Inflammatory macrophage (primary cell): ENCODE results near the gene GRAMD4.

ENCODE experiments used
- DNase-seq, 2 donors: peaks; one replicate each; pipeline ENCODE4 v3.0.0-alpha.2; 2020 to 2022

The GRAMD4 gene

DNA sequence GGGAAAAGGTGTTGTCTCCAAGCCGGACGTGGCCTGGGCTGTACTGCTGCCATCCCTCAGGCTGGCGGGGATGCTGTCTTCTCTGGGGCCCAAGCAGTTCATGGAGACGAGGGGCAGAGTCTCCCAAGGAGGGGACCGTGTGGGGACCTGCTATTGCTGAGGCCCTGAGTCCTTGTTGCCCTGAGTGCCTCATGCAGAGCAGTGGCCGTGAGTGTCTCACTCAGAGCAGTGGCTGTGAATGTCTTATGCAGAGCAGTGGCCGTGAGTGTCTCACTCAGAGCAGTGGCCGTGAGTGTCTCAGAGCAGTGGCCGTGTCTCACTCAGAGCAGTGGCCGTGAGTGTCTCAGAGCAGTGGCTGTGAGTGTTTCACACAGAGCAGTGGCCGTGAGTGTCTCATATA, 54.7 kb downstream of the GRAMD4 start:
- DNase-seq = no peak

DNA sequence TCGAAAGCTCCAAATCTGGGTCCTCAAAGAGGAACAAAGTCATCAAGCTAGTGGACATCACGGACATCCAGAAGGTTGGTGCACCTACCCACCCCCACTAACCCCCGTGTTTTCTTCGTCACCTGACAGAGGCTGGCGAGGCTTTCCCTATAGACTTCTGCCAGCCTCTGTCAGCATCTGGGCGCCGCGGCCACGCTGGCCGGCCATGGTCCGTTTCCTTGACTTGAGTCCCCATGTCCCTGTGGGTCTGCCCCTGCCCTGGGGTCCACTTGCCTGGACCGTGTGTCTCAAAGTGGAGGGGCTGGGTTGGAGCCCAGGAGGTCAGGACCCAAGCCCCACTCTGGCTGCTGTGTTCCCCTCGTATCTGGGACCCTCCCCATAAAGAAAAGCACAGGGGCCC, 55.3 kb downstream of the GRAMD4 start:
- no peak for DNase-seq

DNA sequence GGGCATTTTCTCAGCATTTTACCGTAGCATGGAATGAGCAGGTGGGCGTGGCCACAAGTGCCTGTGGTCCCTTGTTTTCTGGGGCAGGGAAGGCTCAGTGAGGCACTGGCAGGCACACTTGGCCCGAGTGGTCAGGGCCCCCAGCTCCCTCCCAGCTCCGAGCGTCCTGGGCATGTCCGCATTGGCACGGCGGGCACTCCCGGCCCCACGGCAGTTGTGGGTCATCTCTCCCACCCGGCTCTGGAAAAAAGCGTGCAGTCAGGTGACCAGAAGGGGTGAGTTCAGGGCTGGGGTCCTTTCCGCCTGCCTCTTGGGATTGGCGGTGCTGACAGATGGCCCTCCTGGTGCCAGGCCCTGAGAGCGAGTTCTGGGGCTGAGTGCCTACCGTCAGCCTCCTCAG, 55.8 kb downstream of the GRAMD4 start:
- DNase-seq = no peak

DNA sequence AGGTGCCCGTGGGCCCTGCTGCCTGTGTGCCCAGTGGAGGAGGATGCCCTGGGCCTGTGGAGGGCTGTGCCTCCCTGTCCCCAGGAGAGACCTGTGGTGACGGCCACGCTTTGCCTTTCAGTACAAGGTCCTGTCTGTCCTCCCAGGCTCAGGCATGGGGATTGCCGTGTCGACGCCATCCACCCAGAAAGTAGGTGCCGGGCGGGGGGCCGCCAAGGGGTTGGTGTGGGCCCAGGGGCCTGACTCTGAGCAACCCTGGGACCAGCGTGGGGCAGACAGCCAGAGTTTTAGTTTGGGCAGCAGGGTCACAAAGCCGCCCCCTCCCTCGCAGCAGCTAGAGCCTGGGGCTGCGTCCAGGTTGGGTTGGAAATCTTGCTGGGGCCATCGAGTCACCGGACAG, 56.3 kb downstream of the GRAMD4 start:
- DNase-seq = no peak

DNA sequence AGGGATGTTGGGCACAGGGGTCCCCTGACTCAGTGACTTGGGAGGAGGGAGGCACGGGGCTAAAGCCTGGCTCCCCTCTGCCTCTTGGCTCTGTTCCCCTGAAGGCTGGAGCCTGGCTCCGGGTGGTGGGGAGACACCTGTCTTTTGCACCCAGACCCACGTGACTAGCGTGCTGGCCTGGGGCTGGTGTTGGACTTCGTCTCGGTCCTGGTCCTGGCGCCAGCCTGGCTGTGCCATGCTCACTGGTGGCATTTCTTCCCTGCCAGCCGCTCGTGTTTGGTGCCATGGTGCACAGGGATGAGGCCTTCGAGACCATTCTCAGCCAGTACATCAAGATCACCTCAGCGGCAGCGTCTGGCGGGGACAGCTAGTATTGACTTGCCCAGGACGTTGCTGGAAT, 56.7 kb downstream of the GRAMD4 start:
- DNase-seq = no peak

DNA sequence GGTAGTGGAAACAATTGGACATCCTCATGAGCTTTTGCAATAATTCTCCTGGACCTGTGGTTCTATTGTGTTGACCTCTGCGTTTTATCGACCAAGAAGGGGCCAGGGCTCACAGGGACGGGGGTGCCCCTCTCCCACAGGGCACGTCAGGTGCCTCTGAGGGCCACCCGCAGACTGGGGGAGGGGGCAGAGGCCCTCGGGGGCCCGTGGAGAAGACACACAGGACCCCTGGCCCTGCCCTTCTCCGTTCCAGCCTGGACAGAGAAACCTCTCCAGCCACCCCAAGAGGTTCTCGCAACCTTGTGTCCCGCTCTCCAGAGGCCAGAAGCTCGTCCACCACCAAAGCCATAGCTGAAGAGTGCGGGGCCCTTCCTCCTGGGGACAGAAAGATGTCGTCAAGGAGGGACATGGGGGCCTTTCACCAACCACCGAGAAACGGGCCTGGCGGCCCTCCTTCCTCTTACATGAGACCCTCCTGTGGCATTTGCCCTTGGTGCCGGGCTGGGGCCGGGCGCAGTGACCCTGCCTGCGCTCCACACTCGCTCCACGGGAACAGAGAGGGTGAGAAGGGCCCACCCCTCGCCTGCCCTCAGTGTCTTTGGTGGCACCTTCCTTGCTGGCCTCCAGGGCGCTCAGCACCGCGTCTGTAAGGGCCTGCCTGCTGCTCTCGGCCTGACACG, 57.3 kb downstream of the GRAMD4 start:
- DNase-seq = no peak

DNA sequence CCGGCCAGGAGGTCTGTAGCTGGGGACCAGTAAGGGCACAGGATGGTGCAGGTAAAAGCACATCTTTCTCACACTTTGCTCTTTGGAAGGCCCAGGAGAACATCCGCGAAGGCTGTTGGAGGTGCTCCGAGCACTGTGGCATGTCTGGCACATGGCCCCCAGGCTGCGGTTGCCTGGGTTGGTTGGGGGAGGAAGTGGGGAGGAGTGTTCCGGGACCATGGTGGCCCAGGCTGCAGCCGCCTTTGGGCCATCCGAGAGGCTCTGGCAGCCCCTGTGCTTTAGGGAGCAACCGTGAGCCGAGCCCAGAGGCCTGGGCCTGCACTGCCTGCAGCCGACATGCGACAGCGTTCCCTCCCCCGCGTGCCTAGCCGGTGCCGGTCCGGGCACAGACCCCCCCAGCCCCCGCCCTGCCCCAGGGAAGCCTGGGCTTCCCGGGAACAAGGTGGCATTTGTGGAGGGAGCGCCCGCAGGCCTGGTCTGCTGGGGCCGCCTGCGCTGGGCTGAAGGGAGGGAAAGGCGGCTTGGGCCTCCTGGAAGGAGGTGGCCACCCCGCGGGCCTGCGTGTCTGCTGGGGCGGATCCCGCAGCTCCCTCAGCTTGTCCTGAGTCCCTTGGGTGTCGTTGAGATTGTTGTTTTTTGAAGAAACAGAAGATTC, 57.9 kb downstream of the GRAMD4 start:
- DNase-seq = no peak

DNA sequence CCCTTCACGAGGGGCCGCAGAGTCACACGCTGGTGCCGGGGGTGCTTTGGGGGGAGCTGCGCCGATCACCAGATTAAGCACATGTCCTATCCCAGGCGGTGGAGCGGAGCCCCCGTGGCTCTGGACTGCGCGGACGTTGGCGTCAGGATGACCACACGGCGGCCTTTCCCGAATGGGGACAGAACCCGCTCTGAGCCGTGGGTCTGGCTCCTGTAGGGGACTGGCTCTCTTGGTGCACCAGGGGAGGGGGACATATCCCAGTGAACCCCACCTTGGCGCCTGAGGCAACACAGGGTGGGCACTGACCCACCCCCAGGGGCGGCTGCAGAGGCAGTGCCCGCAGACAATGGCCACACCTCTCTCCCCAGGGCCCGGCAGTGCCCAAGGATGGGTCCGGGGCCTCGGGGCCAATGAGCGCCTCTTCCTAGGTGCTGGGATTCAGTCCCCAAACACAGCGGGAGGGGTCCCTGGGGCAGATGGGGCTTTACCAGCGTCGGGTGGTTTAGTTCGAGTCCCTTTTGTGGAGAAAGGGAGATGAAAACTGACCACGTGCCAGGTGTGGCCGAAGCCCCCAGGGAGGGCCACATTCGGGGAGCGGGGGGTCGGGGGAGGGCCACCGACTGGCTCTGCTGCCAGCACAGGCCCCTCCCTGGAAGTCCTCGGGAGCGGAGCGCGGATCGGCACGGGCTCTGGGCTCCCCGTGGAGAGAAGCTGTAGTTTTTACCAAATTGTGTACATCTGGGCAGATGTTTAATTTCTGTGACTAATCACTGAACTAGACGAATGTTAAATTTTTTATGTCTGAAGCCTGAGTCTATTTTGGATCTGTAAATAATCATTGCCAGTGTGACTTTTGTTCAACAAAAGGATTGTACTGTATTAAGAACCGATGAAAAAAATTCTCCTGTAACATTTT, 58.9 kb downstream of the GRAMD4 start:
- no peak for DNase-seq

DNA sequence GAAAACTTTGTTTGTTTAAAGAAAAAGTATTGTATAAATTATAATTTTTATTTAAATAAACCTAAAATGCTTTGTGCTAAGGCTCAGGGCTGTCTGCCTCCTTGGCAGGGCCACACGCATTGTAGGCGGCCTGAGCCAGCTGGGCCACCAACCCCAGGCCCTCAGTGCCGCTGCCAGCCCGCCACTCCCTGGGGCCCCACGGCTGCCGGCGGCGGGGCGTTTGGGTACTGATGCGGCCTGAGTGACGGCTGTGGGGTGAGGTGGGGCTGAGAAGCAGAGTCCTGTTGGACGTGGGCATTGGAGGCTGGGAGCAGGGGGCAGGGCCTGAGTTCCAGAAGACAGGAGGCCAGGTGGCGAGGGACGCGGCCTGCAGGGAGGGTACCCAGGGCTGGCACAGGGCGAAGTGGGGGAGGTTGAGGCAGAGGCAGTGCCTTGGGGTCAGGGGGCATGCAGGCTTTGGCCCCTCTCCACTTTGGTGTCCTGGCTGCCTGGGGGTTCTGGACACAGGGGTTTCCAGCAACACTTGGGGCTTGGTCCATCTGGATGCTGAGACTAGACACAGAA, 59.6 kb downstream of the GRAMD4 start:
- DNase-seq = no peak

DNA sequence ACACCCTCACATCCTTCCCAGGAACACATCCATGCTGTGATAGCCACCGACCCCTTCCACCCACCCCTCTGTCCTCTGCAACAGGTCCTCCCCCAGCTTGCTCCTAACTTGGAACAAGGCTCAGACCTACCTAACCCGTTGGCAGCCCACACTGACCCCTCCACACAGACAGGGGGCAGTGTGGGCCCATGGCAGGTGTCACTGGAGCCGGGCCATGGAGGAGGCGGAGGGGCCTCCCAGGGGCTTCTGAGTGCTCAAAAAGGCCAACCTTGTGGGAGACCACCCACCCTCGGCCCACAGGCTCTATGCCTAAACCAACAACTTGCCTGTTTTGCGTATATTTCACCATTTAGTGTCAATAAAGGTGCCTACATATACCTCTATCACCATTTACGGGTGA, 60.8 kb downstream of the GRAMD4 start:
- peak; percentile 5 to 34 for DNase-seq

DNA sequence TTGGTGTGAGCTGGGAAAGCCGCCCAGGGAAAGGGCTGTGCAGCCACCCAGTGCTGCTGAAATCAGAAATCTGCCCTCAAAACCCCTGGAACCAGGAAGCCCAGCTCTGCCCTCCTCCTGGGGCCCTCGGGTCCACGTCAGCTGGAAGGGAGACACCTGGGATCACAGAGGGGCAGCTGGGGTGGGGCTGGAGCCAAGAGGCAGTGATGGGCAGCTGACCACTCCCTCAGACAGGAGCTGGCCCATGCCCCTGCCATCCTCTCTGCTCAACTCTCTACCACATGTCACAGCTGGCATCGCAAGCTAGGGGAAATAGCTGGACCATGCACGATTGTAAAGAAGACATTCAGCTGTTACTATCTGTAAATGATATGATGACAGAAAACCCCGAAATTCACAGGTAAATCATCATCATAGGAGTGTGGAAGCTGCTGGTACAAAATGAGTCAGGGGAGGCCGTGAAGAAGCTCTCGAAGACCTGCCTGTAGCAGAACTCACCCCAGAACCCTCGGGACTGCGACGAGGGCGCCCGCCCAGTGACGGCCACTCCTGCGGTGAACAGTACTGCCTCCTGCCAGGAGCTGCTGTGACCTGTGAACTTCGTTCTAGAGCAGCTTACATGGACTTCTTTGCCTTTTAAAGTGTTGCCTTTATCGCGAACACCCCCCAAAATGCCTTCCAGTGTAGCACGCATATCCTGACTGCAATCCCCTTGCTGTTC, 62.0 kb downstream of the GRAMD4 start:
- no peak for DNase-seq

DNA sequence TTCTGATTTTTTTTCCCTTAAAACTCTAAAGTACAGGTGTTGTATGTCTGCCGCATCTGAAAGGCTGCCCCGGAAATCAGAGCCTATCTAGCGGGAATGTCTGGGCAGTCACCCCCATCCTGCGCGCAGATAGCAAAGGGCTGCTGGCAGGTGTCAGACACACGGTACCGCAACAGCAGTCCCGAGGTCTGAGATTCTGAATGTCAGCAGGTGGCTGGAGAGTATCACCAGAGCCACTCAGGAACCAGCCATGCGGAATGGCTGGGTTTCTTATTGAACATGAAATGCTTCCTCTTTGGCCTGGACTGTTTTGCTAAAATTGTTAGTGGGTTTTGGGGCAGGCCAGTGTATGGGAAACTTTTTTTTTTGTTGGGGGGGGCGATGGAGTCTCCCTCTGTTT, 64.5 kb downstream of the GRAMD4 start:
- DNase-seq = no peak

DNA sequence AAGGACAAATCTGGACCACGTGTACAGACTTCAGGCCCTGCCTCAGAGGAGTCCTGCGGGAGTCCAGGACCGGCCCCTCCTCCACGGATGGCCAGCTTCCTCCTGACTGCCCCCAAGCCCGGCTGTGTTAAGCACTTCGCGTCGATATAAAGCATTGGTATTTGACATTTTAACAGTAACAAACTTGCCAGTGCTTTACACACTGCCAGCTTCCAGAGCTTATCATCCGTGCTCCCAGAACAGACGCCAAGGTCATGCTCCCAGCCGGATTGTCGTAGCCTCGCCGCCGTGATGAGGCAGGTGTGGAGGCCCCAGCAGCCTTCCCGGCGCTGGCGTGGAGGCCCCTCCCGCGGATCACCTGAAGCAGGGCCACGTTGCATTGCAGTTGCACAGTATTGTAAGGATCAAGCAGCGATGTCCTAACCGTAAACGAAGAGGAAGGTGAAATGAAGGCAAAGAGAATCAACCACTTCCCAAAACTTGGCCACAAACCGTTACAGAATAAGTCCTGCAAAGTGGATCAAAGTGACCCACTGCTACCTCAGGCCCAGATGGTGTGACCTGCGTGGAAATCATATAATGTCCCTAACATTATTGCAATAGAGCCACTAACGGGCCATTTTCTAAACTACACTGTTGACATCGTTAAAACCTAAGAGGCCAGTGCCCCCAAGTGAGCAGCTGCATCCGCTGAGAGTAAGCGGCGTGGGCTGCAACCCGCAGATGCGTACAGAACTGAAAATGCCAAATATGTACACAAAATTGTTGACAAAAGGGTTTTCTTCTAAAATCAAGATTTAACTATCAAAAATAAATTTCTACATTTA, 66.2 kb downstream of the GRAMD4 start:
- peak; percentile 40 to 47 for DNase-seq

DNA sequence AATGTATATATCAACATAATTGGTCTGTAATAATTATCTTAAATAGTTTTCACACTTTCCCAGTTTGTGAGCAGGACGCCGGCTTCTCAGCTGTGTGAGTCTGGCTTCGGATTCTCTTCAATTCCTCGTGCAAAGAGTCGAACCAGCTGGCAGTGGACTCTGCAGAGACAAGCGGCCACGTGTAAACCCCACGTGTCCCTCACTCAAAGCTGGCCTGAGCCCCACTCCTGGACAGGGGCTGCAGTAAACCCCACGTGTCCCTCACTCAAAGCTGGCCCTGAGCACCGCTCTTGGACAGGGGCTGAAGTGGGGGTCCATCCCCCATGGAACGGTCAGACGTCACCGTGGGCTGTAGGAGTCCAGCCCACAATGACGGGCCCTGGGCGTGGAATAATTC, 66.9 kb downstream of the GRAMD4 start:
- no peak for DNase-seq

DNA sequence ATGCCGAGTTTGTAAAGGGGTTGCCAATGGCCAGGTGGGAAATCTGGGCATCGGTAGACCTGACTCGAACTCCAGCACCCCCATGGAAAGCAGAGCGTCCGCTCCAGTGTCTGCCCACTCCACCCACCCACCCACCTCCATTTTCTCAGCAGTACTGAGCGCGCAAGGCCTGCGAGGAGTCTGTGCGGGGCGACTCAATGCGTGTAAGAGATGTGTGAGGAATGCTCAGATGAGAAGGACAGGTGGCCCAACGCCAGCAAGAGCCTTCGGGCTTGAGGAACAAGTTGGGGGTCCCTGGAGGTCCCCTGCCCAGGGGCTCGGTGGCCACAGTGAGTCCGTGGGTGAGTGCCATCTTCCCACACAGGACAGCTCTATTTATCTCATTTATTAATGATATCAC, 67.3 kb downstream of the GRAMD4 start:
- DNase-seq = no peak

DNA sequence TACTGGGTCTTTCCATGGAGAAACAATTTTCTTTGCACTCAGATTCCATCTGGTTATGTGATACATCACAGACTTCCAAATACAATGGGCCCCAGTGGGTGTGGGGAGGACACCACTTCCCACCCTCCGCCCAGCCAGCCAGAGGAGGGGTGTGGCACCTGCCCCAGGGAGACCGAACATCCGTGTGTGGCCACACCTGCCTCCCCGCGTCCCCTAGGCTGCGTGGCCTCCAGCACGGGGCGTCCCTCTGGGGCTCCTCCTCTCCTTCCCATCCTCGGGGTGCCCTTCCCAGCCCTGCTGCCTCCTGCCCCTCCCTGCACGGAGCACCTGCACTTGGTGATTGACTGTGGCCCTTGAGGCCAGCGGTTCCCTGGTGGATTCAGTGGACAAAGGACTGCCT, 68.8 kb downstream of the GRAMD4 start:
- no peak for DNase-seq

DNA sequence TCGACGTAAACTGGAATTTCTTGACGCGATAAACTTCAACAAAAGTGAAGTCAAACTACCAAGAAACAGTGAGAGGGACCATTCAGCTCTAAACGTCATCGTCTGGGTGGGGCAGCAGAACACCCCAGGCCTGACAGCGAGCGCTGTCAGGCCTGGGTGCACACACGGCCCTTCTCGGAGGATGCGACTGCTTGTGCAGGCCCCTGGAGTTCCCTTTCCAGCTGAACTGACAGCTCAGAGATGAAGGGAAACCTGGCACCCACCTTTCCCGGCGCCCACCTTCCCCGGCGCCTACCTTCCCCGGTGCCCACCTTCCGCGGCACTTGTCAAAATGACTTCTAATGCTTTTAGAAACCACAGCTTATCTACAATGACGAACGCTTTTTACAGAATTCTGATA, 70.0 kb downstream of the GRAMD4 start:
- DNase-seq = no peak

DNA sequence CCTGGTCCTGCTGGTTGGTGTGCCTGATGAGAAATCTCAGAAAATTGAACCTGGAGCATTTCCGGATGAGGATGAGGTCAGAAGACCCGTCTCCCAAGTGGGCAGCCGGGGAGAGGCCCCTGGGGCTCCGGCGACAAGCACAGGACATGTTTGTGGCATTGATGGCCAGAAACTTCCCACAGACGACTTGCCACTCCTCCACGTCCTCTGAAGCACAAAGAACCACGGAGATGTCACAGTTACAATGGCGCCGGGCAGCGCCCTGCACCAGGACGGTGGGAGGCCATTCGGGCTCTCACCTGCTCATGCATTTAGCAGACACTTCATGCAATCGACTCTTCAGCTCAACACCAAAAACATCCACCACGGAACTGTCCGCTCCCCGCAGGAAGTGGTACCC, 71.4 kb downstream of the GRAMD4 start:
- no peak for DNase-seq

DNA sequence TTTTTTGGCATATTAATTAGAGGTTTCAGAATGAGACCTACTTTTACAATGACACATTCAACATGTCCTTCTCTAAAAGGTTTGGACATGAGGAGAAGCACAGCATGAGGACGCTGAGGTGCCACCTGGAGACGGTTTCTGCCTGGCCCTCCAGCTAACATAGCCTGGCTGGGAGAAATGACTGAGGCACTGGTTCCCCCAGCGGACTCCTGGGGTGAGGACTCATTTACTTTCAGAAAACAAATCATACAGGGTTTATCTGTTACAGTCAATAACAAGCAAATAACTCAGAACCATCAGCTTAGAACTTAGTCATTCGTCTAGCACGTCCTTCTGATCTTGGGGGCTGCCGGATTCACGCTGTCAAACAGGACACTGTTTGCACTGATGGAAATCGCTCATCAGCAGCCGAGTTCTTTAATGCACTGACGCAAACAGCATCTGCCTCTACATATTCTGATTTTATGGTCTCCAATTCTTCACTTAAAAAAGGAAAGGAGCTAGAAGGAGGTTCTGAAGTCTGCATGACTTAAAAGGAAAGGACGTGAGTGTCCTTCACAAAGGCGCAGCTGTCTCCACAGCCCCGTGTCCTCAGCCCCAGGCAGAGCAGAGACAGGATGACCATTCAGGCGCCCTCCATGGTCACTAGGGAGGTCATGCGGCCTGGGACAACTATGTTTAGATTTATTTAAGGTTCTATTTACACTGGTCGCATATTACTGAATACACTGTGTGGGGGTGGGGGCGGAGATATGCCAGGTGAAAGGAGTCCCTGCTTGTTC, 73.6 kb downstream of the GRAMD4 start:
- no peak for DNase-seq

DNA sequence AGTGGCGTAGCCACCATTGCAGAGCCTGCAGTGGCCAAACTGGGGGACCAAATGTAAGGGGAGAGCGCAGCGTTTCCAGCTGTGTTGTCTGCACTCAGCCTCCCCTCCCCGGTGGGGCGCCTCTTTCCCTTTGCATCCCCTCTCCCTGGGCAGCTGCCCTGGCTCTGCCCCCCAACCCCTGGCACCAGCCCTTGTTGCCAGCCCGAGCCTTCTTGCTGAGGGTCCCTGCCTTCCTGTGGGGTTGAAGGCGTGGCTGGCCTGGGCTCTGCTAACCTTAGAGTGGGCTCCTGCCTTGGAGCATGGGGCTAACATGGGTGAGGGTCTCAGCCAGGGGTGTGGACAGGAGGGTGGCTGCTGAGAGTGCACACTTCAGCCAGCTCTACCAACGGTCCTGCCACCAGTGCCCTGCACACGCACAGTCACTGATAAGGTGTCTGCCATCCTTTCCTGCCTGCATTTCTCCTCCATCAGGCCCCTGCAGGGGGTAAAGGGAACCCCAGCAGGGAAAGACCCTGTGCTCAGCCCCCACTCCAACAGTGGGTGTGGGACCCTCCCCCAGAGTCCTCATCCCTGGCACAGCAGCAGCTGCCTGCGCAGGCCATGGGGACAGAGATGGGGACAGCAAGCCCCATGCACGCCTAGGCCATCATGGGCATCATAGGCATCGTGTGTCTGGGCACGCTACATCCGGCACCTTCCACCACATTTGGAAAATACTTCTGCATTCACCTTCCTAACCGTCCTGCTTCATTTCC, 74.4 kb downstream of the GRAMD4 start:
- DNase-seq = no peak
